ENCODE data around the gene CHKA.

CHKA gene

DNA sequence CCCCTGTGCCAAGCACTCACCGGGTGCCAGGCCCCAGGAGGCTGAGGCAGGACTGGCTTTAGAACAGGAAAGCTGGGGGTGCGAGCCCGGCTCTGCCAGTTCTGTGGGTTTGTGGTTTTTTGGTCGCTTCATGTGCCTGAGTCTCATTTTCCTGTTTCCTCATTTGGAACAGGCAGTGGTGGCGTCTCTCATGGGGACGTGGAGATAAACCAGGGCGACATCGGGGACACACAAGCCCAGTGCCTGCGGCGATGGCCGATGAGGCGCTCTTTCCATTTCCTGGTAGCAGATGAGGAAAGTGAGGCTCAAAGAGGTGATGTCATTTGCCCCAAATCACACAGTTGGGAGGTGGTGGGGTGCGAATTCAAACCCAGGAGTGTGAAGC lies 20.8 kb upstream of the CHKA start:
- TF ChIP-seq CTCF (IDR thresholded peaks at IDR 0.05) = no peak

DNA sequence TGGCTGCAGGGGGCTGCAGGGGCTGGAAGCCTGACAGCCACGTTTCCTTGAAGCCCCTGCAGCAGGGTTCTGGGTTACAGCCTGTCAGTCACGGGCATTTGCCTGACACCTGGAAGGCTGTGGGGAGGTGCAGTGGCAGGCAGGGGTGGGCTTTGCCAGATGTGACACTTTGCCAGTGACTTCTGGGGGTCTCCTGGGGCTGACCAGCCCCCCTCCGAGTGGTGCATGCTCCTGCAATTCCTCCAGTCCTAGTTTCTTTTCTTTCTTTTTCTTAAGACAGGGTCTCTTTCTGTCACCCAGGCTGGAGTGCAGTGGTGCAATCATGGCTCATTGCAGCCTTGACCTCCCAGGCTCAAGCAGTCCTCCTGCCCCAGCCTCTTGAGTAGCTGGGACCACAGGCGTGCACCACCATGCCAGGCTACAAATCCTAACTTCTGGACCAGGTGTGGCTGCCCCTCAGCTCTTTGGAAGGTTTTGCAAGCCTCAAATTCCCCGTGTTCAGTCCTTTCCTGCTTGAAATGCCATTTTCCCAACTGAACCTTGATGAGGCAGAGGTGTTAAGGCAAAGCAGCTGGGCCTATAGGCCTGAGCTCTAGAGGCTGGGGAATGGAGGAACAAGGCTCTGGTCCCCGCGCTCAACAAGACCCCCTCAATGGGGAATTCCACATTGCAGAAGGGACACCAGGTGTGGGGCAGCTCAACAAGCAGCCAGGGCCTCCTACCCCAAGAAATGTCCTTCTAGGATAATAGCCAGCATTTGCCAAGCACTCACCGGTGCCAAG lies 20.2 kb upstream of the CHKA start:
- TF ChIP-seq CTCF (IDR thresholded peaks at IDR 0.05) = no peak

- no peak for TF ChIP-seq CTCF (IDR thresholded peaks at IDR 0.05)
These were observed 19.5 kb upstream of the CHKA start for GRCh38 chr11:68140496-68141245.

GRCh38 chr11:68138237-68138636 lies 17.0 kb upstream of the CHKA start:
- no peak for TF ChIP-seq CTCF (IDR thresholded peaks at IDR 0.05)

- TF ChIP-seq CTCF (IDR thresholded peaks at IDR 0.05) = no peak
These were observed 16.6 kb upstream of the CHKA start for GRCh38 chr11:68137833-68138232.

- TF ChIP-seq CTCF (IDR thresholded peaks at IDR 0.05) = no peak
These were observed 15.7 kb upstream of the CHKA start for GRCh38 chr11:68136866-68137265.

DNA sequence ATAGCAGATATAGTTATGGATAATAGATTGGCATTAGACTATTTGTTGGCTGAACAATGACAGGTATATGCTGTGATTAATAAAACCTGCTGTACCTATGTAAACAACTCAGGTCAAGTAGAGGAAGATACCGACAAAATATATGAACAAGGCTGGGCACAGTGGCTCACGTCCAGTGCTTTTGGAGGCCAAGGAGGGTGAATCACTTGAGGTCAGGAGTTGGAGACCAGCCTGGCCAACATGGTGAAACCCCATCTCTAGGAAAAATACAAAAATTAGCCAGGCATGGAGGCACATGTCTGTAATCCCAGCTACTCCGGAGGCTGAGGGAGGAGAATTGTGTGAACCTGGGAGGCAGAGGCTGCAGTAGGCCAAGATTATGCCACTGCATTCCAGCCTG lies 14.0 kb upstream of the CHKA start:
- no peak for TF ChIP-seq CTCF (IDR thresholded peaks at IDR 0.05)
